DOHH2 (cell line): ENCODE results near the gene ZIC1.

Experiments used
- H3F3A ChIP-seq: fragments of 200-600 bp; sonication (generic), shearing (Covaris generic); 2 replicates; pipeline ENCODE4 v1.6.0; 2016; ENCODE audit warnings: antibody characterized with exemption, mild to moderate bottlenecking; ENCODE audit not compliant: control insufficient read depth, insufficient read depth
- H3K27ac ChIP-seq: fragments of 200-600 bp; sonication (generic); 2 replicates; pipeline ENCODE4 v1.5.1; 2014; ENCODE audit warnings: low read depth, mild to moderate bottlenecking, low read length, moderate library complexity
- H3K27me3 ChIP-seq: fragments of 200-600 bp; sonication (generic); 2 replicates; pipeline ENCODE4 v1.6.1; 2014; ENCODE audit warnings: mild to moderate bottlenecking, low read length, mixed read lengths; ENCODE audit not compliant: control insufficient read depth
- H3K36me3 ChIP-seq: fragments of 200-600 bp; sonication (generic); 2 replicates; pipeline ENCODE4 v1.6.1; 2014; ENCODE audit warnings: mild to moderate bottlenecking, low read length, moderate library complexity, mixed read lengths; ENCODE audit not compliant: control insufficient read depth
- H3K4me1 ChIP-seq: fragments of 200-600 bp; sonication (generic); 2 replicates; pipeline ENCODE4 v1.6.1; 2014; ENCODE audit warnings: mild to moderate bottlenecking, low read length, mixed read lengths; ENCODE audit not compliant: control insufficient read depth
- H3K4me2 ChIP-seq: fragments of 200-600 bp; sonication (generic); 2 replicates; pipeline ENCODE4 v1.6.0; 2014; ENCODE audit warnings: mild to moderate bottlenecking, low read length, moderate library complexity
- H3K4me3 ChIP-seq: fragments of 200-600 bp; sonication (generic); 2 replicates; pipeline ENCODE4 v1.5.1; 2014; ENCODE audit warnings: mild to moderate bottlenecking, low read length, mixed read lengths
- H3K79me2 ChIP-seq: fragments of 200-600 bp; sonication (generic); 2 replicates; pipeline ENCODE4 v1.6.1; 2014; ENCODE audit warnings: mild to moderate bottlenecking, low read length, mixed read lengths; ENCODE audit not compliant: control insufficient read depth
- H3K9me2 ChIP-seq: fragments of 200-600 bp; sonication (generic); replicated peaks from 2 replicates; pipeline ENCODE4 v1.6.1; 2014; ENCODE audit warnings: mild to moderate bottlenecking, low read length, mixed read lengths; ENCODE audit not compliant: control insufficient read depth
- H3K9me3 ChIP-seq: fragments of 200-600 bp; sonication (generic); 2 replicates; pipeline ENCODE4 v1.6.1; 2014; ENCODE audit warnings: antibody characterized with exemption, low read length, mixed read lengths; ENCODE audit not compliant: control insufficient read depth, insufficient read depth
- H4K20me1 ChIP-seq: fragments of 200-600 bp; sonication (generic); 2 replicates; pipeline ENCODE4 v1.6.0; 2014; ENCODE audit warnings: low read depth, mild to moderate bottlenecking, antibody characterized with exemption, low read length, moderate library complexity; ENCODE audit not compliant: control insufficient read depth, insufficient read depth
- CTCF ChIP-seq: fragments of 200-600 bp; sonication (generic); IDR thresholded peaks from one replicate; pipeline ENCODE4 v1.5.1; 2014; ENCODE audit warnings: antibody characterized with exemption, mild to moderate bottlenecking, low read depth, low read length; ENCODE audit not compliant: poor library complexity, severe bottlenecking
- EZH2phosphoT487 ChIP-seq: fragments of 200-600 bp; sonication (generic); IDR thresholded peaks from 2 replicates; pipeline ENCODE4 v1.6.1; 2017; ENCODE audit warnings: borderline replicate concordance, mild to moderate bottlenecking, antibody characterized with exemption, low read length, moderate library complexity, mixed read lengths

ZIC1 gene

GRCh38 chr3:147412917-147413685 lies 3.9 kb downstream of the ZIC1 start:
- no peak overlapping the region for H3K4me2 ChIP-seq
- H3K4me3 ChIP-seq = no peak overlapping the region
- no peaks in the 10 kb centered on the region for H3F3A ChIP-seq
- no peaks in the 10 kb centered on the region for H3K4me1 ChIP-seq
- H3K27me3 ChIP-seq = no peaks in the 10 kb centered on the region
- no peaks in the 10 kb centered on the region for H3K36me3 ChIP-seq
- no peak for TF ChIP-seq CTCF
- no peak for TF ChIP-seq EZH2phosphoT487
- no peaks in the 10 kb centered on the region for H3K79me2 ChIP-seq
- no peaks in the 10 kb centered on the region for H3K9me2 ChIP-seq
- H3K9me3 ChIP-seq = peaks cover 5% of the 10 kb centered on the region; the same call in 1 of the 2 replicates
- H4K20me1 ChIP-seq = no peaks in the 10 kb centered on the region
- no peak overlapping the region for H3K27ac ChIP-seq

DNA sequence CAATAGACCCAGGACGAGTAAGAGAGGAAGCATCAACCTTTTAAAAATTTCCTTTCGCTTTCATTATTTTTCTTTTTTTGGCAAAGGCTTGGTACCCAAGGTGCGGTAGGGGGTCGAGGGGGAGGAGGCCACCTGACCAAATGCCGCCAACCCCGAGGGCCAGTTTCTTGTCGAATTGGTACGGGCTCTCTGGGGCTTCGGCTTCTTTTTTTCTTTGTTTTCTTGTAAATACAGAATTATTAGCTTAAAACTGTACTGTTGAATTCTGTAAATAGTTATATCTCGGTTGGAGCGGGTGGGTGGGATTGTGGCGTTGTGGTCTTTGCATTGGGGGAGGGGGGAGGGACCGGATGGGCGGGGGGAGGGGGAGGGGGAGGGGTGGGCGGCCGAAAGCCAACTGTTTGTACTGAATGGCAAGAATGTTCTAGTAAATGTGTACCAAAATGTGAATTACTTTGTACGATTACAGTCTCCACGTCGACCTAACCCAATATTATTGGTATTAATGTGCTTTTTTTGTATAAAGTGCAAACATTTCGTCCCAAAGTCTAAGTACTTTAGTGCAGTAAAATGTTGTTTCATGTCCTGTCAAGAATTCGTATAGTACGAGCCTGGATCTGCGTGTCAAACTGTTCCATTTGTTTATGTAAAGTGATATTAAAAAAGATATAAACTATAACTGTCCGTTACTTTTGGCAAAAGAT lies 4.7 kb downstream of the ZIC1 start:
- Histone ChIP-seq H3K27ac (no peak overlapping the region), H3K36me3 (no peaks in the 10 kb centered on the region), H4K20me1 (no peaks in the 10 kb centered on the region), H3K4me2 (no peak overlapping the region), H3K9me3 (peaks cover 5% of the 10 kb centered on the region; the same call in 1 of the 2 replicates), H3F3A (no peaks in the 10 kb centered on the region), H3K4me3 (no peak overlapping the region), H3K79me2 (no peaks in the 10 kb centered on the region), H3K4me1 (no peaks in the 10 kb centered on the region), H3K9me2 (no peaks in the 10 kb centered on the region), H3K27me3 (no peaks in the 10 kb centered on the region)
- TF ChIP-seq EZH2phosphoT487 = no peak
- no peak for TF ChIP-seq CTCF

- Histone ChIP-seq H3F3A (no peaks in the 10 kb centered on the region), H3K36me3 (no peaks in the 10 kb centered on the region), H3K27me3 (no peaks in the 10 kb centered on the region), H3K9me2 (no peaks in the 10 kb centered on the region), H3K4me3 (no peak overlapping the region), H3K4me2 (no peak overlapping the region), H4K20me1 (no peaks in the 10 kb centered on the region), H3K9me3 (peaks cover 5% of the 10 kb centered on the region; the same call in 1 of the 2 replicates), H3K79me2 (no peaks in the 10 kb centered on the region), H3K4me1 (no peaks in the 10 kb centered on the region), H3K27ac (no peak overlapping the region)
- no peak for TF ChIP-seq CTCF
- TF ChIP-seq EZH2phosphoT487 = no peak
Measured at GRCh38 chr3:147414390-147415138, 5.4 kb downstream of the ZIC1 start.
